ENCODE data around the gene RTN4. TPM values are rescaled to one million over a fixed set of nuclear protein-coding genes. Genes with fewer than 3 reads are reported as not detected.
A peak's percentile ranks its signal among the peaks of the same experiment; 100 is the strongest.
"Not testable (repeated sequence)": the region's sequence is repeated elsewhere in the genome, so short reads cannot be mapped to it uniquely, and the experiment has no call there.

Gene RTN4
- total RNA-seq, 1 experiment from 2014 or later = 236 TPM

DNA sequence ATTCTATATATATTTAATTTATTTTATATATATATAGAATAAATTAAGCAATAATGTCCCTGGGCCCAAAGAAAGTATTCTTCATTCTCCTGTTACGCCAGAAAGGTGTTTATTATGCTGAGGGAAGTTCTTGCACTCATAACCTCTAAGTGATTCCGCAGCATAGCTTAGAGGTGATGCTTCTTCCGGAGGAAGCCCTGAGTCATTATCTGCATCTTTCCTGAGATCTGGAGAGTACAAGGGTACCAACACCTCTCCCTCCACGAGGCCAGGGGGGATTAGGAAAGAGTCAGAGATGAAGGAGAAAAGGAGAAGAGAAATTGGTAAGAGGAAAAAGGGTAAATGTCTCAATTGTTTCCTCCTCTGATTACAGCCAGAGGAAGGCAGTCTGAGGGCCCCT, 43.1 kb upstream of the RTN4 start:
- no peak for DNase-seq
- Histone ChIP-seq H3K9me3 (no peaks in the 10 kb centered on the region), H3K4me1 (peaks cover 18% of the 10 kb centered on the region), H3K27me3 (replicated peaks; ENCODE audit: control insufficient read depth, insufficient read depth, low read length) (no peaks in the 10 kb centered on the region), H3K36me3 (ENCODE audit: control insufficient read depth, insufficient read depth, low read length) (no peaks in the 10 kb centered on the region), H3K4me3 (ENCODE audit: low read depth, low read length) (no peak overlapping the region)
- no TSS peak for BruUV-seq (replicated peaks)
- POLR2A ChIA-PET = interaction anchor here (0.6 kb wide), 1 partner anchor 86 kb away, joined by 3 read pairs; no protein-coding TSS in a partner anchor
- Mint-ChIP-seq H3K4me3 (ENCODE audit: unreplicated experiment) (no peak overlapping the region), H3K4me1 (ENCODE audit: low read depth, unreplicated experiment) (peaks cover 12% of the 10 kb centered on the region), H3K36me3 (ENCODE audit: insufficient read depth, unreplicated experiment) (peaks cover 6% of the 10 kb centered on the region), H3K9me3 (ENCODE audit: unreplicated experiment) (peaks cover 10% of the 10 kb centered on the region), H3K27ac (ENCODE audit: unreplicated experiment) (no peak overlapping the region), H3K27me3 (ENCODE audit: insufficient read depth, unreplicated experiment) (no peaks in the 10 kb centered on the region)
- TF ChIP-seq, protein P1, sequence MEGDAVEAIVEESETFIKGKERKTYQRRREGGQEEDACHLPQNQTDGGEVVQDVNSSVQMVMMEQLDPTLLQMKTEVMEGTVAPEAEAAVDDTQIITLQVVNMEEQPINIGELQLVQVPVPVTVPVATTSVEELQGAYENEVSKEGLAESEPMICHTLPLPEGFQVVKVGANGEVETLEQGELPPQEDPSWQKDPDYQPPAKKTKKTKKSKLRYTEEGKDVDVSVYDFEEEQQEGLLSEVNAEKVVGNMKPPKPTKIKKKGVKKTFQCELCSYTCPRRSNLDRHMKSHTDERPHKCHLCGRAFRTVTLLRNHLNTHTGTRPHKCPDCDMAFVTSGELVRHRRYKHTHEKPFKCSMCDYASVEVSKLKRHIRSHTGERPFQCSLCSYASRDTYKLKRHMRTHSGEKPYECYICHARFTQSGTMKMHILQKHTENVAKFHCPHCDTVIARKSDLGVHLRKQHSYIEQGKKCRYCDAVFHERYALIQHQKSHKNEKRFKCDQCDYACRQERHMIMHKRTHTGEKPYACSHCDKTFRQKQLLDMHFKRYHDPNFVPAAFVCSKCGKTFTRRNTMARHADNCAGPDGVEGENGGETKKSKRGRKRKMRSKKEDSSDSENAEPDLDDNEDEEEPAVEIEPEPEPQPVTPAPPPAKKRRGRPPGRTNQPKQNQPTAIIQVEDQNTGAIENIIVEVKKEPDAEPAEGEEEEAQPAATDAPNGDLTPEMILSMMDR (IDR thresholded peaks at IDR 0.05; ENCODE audit: insufficient read depth in 1 of 2, low read depth in 1 of 2, low read length in 1 of 2, severe bottlenecking in 1 of 2, unreplicated experiment in 1 of 2) = no peak
- CTCF ChIA-PET = no interaction called here
- intact Hi-C loops (cut with micrococcal nuclease; ENCODE audit: unreplicated experiment) = no loop called here

DNA sequence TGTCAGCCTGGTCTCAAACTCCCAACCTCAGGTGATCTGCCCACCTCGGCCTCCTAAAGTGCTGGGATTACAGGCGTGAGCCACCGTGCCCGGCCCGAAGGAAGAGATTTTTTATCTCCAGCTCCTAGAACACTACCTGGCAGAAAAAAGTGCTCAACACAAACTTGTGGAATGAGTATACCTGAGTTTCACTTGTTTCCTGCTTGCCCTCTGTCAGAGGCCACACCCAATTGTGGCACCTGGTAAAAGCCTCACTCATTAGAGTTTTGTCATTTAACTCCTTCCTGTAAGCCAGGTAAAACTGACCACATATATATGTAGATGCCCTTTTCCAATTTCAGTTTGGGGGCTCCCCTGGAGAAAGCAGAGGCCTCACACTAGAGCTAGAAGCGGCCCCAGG, 42.2 kb upstream of the RTN4 start:
- CTCF ChIA-PET = no interaction called here
- BruUV-seq (replicated peaks) = no TSS peak
- no peak overlapping the region for H3K27ac Mint-ChIP-seq (ENCODE audit: unreplicated experiment)
- H3K27me3 Mint-ChIP-seq (ENCODE audit: insufficient read depth, unreplicated experiment) = no peaks in the 10 kb centered on the region
- POLR2A ChIA-PET = no interaction called here
- H3K4me1 Mint-ChIP-seq (ENCODE audit: low read depth, unreplicated experiment) = peaks cover 20% of the 10 kb centered on the region
- Histone ChIP-seq H3K9me3 (no peaks in the 10 kb centered on the region), H3K36me3 (ENCODE audit: control insufficient read depth, insufficient read depth, low read length) (no peaks in the 10 kb centered on the region), H3K4me3 (ENCODE audit: low read depth, low read length) (no peak overlapping the region), H3K27me3 (replicated peaks; ENCODE audit: control insufficient read depth, insufficient read depth, low read length) (no peaks in the 10 kb centered on the region), H3K4me1 (peaks cover 9% of the 10 kb centered on the region)
- no peak overlapping the region for H3K4me3 Mint-ChIP-seq (ENCODE audit: unreplicated experiment)
- H3K9me3 Mint-ChIP-seq (ENCODE audit: unreplicated experiment) = peaks cover 10% of the 10 kb centered on the region
- peaks cover 6% of the 10 kb centered on the region for H3K36me3 Mint-ChIP-seq (ENCODE audit: insufficient read depth, unreplicated experiment)
- intact Hi-C loops (cut with micrococcal nuclease; ENCODE audit: unreplicated experiment) = no loop called here
- no peak for DNase-seq
- TF ChIP-seq, protein P1 (IDR thresholded peaks at IDR 0.05; ENCODE audit: insufficient read depth in 1 of 2, low read depth in 1 of 2, low read length in 1 of 2, severe bottlenecking in 1 of 2, unreplicated experiment in 1 of 2) = no peak

GRCh38 chr2:55091681-55092080, 41.4 kb upstream of the RTN4 start:
- BruUV-seq (replicated peaks); H3K4me1 ChIP-seq; H3K27me3 Mint-ChIP-seq (ENCODE audit: insufficient read depth, unreplicated experiment); H3K36me3 ChIP-seq (ENCODE audit: control insufficient read depth, insufficient read depth, low read length); H3K4me3 ChIP-seq (ENCODE audit: low read depth, low read length); intact Hi-C loops (cut with micrococcal nuclease; ENCODE audit: unreplicated experiment); H3K9me3 Mint-ChIP-seq (ENCODE audit: unreplicated experiment); DNase-seq; H3K36me3 Mint-ChIP-seq (ENCODE audit: insufficient read depth, unreplicated experiment); POLR2A ChIA-PET; H3K27me3 ChIP-seq (replicated peaks; ENCODE audit: control insufficient read depth, insufficient read depth, low read length); H3K9me3 ChIP-seq; H3K27ac Mint-ChIP-seq (ENCODE audit: unreplicated experiment); H3K4me3 Mint-ChIP-seq (ENCODE audit: unreplicated experiment): not testable (repeated sequence)
- H3K4me1 Mint-ChIP-seq (ENCODE audit: low read depth, unreplicated experiment) = peaks cover 20% of the 10 kb centered on the region
- CTCF ChIA-PET = interaction anchor here (0.6 kb wide), 1 partner anchor 1023 kb away, joined by 3 read pairs; no protein-coding TSS in a partner anchor

- BruUV-seq (replicated peaks) = no TSS peak
- peaks cover 20% of the 10 kb centered on the region for H3K4me1 Mint-ChIP-seq (ENCODE audit: low read depth, unreplicated experiment)
- no peaks in the 10 kb centered on the region for H3K27me3 ChIP-seq (replicated peaks; ENCODE audit: control insufficient read depth, insufficient read depth, low read length)
- ChIA-PET CTCF (no interaction called here), POLR2A (no interaction called here)
- peaks cover 10% of the 10 kb centered on the region for H3K9me3 Mint-ChIP-seq (ENCODE audit: unreplicated experiment)
- peak overlapping the region; percentile 13 for H3K27ac Mint-ChIP-seq (ENCODE audit: unreplicated experiment)
- intact Hi-C loops (cut with micrococcal nuclease; ENCODE audit: unreplicated experiment) = no loop called here
- no peak for DNase-seq
- no peaks in the 10 kb centered on the region for H3K36me3 ChIP-seq (ENCODE audit: control insufficient read depth, insufficient read depth, low read length)
- H3K4me1 ChIP-seq = no peaks in the 10 kb centered on the region
- TF ChIP-seq, protein P1 (IDR thresholded peaks at IDR 0.05; ENCODE audit: insufficient read depth in 1 of 2, low read depth in 1 of 2, low read length in 1 of 2, severe bottlenecking in 1 of 2, unreplicated experiment in 1 of 2) = no peak
- no peak overlapping the region for H3K4me3 Mint-ChIP-seq (ENCODE audit: unreplicated experiment)
- no peaks in the 10 kb centered on the region for H3K27me3 Mint-ChIP-seq (ENCODE audit: insufficient read depth, unreplicated experiment)
- no peaks in the 10 kb centered on the region for H3K9me3 ChIP-seq
- H3K4me3 ChIP-seq (ENCODE audit: low read depth, low read length) = no peak overlapping the region
- peaks cover 6% of the 10 kb centered on the region for H3K36me3 Mint-ChIP-seq (ENCODE audit: insufficient read depth, unreplicated experiment)
Observed at GRCh38 chr2:55090702-55091101, 40.5 kb upstream of the RTN4 start.
